Liver (tissue), 3 donors: ENCODE results near the gene EPB41L4B.

Experiments
- ATF3 ChIP-seq: IDR thresholded peaks from 2 replicates; pipeline ENCODE4 v1.6.1; 2016; ENCODE audit warnings: antibody characterized with exemption
- FOXA1 ChIP-seq: IDR thresholded peaks from 2 replicates; pipeline ENCODE4 v1.6.1; 2016; ENCODE audit warnings: antibody characterized with exemption
- GABPA ChIP-seq, 2 donors: IDR thresholded peaks in 1 of 2; conservative IDR thresholded peaks in 1 of 2; 2 replicates each; pipeline ENCODE4 v1.6.1; 2016; ENCODE audit warnings: antibody characterized with exemption in 2 of 2, mild to moderate bottlenecking in 1 of 2, moderate library complexity in 1 of 2
- RAD21 ChIP-seq, 2 donors: IDR thresholded peaks; 2 replicates each; pipeline ENCODE4 v1.6.1; 2016; ENCODE audit warnings: antibody characterized with exemption in 2 of 2, mild to moderate bottlenecking in 2 of 2
- RXRA ChIP-seq, 2 donors: IDR thresholded peaks; 2 replicates each; pipeline ENCODE4 v1.6.1; 2017 to 2018; ENCODE audit warnings: antibody characterized with exemption in 2 of 2, mild to moderate bottlenecking in 1 of 2
- SP1 ChIP-seq: IDR thresholded peaks from 2 replicates; pipeline ENCODE4 v1.6.1; 2018; ENCODE audit warnings: antibody characterized with exemption, mild to moderate bottlenecking
- TAF1 ChIP-seq: conservative IDR thresholded peaks from 2 replicates; pipeline ENCODE4 v1.6.1; 2016; ENCODE audit warnings: antibody characterized with exemption, mild to moderate bottlenecking
- YY1 ChIP-seq: IDR thresholded peaks from 2 replicates; pipeline ENCODE4 v1.6.1; 2016; ENCODE audit warnings: antibody characterized with exemption, mild to moderate bottlenecking
- TF ChIP-seq, protein P1 (sequence below): fragments of 150-350 bp; IDR thresholded peaks from 2 replicates; pipeline ENCODE4 v1.5.1; 2017; ENCODE audit warnings: improper control_type of control experiment, low read depth, low read length; ENCODE audit not compliant: missing input control
- TF ChIP-seq, protein P2 (sequence below): IDR thresholded peaks from 2 replicates; pipeline ENCODE4 v1.6.1; 2016; ENCODE audit warnings: antibody characterized with exemption, mild to moderate bottlenecking
- TF ChIP-seq, protein P3 (sequence below): IDR thresholded peaks from 2 replicates; pipeline ENCODE4 v1.6.1; 2016; ENCODE audit warnings: antibody characterized with exemption
- TF ChIP-seq, protein P4 (sequence below): IDR thresholded peaks from 2 replicates; pipeline ENCODE4 v1.6.1; 2016; ENCODE audit warnings: antibody characterized with exemption
- donor health status: healthy.
- donor health status: healthy.

- TF ChIP-seq, protein P1, sequence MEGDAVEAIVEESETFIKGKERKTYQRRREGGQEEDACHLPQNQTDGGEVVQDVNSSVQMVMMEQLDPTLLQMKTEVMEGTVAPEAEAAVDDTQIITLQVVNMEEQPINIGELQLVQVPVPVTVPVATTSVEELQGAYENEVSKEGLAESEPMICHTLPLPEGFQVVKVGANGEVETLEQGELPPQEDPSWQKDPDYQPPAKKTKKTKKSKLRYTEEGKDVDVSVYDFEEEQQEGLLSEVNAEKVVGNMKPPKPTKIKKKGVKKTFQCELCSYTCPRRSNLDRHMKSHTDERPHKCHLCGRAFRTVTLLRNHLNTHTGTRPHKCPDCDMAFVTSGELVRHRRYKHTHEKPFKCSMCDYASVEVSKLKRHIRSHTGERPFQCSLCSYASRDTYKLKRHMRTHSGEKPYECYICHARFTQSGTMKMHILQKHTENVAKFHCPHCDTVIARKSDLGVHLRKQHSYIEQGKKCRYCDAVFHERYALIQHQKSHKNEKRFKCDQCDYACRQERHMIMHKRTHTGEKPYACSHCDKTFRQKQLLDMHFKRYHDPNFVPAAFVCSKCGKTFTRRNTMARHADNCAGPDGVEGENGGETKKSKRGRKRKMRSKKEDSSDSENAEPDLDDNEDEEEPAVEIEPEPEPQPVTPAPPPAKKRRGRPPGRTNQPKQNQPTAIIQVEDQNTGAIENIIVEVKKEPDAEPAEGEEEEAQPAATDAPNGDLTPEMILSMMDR = no peak
- TF ChIP-seq ATF3 (no peak), YY1 (no peak), GABPA (IDR thresholded peaks at IDR 0.05 in 1 of 2, conservative IDR thresholded peaks at IDR 0.05 in 1 of 2) (no peak), TAF1 (no peak), RAD21 (IDR thresholded peaks at IDR 0.05) (no peak), SP1 (no peak), FOXA1 (no peak), RXRA (IDR thresholded peaks at IDR 0.05) (no peak)
- TF ChIP-seq, protein P2, sequence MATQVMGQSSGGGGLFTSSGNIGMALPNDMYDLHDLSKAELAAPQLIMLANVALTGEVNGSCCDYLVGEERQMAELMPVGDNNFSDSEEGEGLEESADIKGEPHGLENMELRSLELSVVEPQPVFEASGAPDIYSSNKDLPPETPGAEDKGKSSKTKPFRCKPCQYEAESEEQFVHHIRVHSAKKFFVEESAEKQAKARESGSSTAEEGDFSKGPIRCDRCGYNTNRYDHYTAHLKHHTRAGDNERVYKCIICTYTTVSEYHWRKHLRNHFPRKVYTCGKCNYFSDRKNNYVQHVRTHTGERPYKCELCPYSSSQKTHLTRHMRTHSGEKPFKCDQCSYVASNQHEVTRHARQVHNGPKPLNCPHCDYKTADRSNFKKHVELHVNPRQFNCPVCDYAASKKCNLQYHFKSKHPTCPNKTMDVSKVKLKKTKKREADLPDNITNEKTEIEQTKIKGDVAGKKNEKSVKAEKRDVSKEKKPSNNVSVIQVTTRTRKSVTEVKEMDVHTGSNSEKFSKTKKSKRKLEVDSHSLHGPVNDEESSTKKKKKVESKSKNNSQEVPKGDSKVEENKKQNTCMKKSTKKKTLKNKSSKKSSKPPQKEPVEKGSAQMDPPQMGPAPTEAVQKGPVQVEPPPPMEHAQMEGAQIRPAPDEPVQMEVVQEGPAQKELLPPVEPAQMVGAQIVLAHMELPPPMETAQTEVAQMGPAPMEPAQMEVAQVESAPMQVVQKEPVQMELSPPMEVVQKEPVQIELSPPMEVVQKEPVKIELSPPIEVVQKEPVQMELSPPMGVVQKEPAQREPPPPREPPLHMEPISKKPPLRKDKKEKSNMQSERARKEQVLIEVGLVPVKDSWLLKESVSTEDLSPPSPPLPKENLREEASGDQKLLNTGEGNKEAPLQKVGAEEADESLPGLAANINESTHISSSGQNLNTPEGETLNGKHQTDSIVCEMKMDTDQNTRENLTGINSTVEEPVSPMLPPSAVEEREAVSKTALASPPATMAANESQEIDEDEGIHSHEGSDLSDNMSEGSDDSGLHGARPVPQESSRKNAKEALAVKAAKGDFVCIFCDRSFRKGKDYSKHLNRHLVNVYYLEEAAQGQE = no peak
- TF ChIP-seq, protein P3, sequence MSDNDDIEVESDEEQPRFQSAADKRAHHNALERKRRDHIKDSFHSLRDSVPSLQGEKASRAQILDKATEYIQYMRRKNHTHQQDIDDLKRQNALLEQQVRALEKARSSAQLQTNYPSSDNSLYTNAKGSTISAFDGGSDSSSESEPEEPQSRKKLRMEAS = no peak
- TF ChIP-seq, protein P4, sequence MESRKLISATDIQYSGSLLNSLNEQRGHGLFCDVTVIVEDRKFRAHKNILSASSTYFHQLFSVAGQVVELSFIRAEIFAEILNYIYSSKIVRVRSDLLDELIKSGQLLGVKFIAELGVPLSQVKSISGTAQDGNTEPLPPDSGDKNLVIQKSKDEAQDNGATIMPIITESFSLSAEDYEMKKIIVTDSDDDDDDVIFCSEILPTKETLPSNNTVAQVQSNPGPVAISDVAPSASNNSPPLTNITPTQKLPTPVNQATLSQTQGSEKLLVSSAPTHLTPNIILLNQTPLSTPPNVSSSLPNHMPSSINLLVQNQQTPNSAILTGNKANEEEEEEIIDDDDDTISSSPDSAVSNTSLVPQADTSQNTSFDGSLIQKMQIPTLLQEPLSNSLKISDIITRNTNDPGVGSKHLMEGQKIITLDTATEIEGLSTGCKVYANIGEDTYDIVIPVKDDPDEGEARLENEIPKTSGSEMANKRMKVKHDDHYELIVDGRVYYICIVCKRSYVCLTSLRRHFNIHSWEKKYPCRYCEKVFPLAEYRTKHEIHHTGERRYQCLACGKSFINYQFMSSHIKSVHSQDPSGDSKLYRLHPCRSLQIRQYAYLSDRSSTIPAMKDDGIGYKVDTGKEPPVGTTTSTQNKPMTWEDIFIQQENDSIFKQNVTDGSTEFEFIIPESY = no peak
Measured at GRCh38 chr9:109122726-109123621, 197.9 kb downstream of the EPB41L4B start.
